Activated CD8-positive, alpha-beta T cell treated with anti-CD3 and anti-CD28 coated beads for 36 hours (primary cell): ENCODE results near the gene SPRY2. TPM values are rescaled to one million over a fixed set of nuclear protein-coding genes. Genes with fewer than 3 reads are reported as not detected.

Source experiments
- ATAC-seq: fragments of 200-7000 bp; cut with Tn5 transposase; one replicate; pipeline ENCODE4 v1.10.0; 2021; ENCODE audit warnings: mild to moderate bottlenecking, moderate library complexity
- CTCF ChIA-PET: fragments of 350-600 bp; sonication (Branson Sonifier 250); formaldehyde crosslinking; loops from one replicate; lab custom pipeline; 2021; ENCODE audit warnings: antibody characterized with exemption; lab: Charles Lee
- POLR2A ChIA-PET: fragments of 350-600 bp; sonication (Branson Sonifier 250); formaldehyde crosslinking; loops from one replicate; lab custom pipeline; 2021; ENCODE audit warnings: antibody characterized with exemption; lab: Charles Lee
- DNase-seq: peaks from one replicate; pipeline ENCODE4 v3.0.0-alpha.2; 2020
- H3K27ac Mint-ChIP-seq: one replicate; pipeline ENCODE4 v1.8.0; 2021; ENCODE audit warnings: mild to moderate bottlenecking, mixed read lengths
- H3K27me3 Mint-ChIP-seq: one replicate; pipeline ENCODE4 v1.8.0; 2021; ENCODE audit warnings: mixed read lengths
- H3K36me3 Mint-ChIP-seq: one replicate; pipeline ENCODE4 v1.8.0; 2021; ENCODE audit warnings: low read depth, mixed read lengths
- H3K4me1 Mint-ChIP-seq: one replicate; pipeline ENCODE4 v1.8.0; 2021; ENCODE audit warnings: low read depth, mixed read lengths
- H3K4me3 Mint-ChIP-seq: one replicate; pipeline ENCODE4 v1.8.0; 2021; ENCODE audit warnings: mild to moderate bottlenecking, moderate library complexity, mixed read lengths
- H3K9me3 Mint-ChIP-seq: one replicate; pipeline ENCODE4 v1.8.0; 2021; ENCODE audit warnings: mixed read lengths
- CTCF ChIP-seq: fragments of 200-600 bp; IDR thresholded peaks from one replicate; pipeline ENCODE4 v1.8.0; 2022; ENCODE audit warnings: antibody characterized with exemption, mild to moderate bottlenecking
- intact Hi-C: fragments of 100-400 bp; cut with micrococcal nuclease; formaldehyde crosslinking; loops from one replicate; pipeline ENCODE4 v1.10.0; 2022
- total RNA-seq, 2 experiments: library from RNA; stranded (reverse); gene quantifications; one replicate each; pipeline ENCODE4 v1.2.3, GENCODE V29; 2021

The SPRY2 gene
- total RNA-seq, 2 experiments from 2014 or later, result 0.90 to 1.3 TPM

GRCh38 chr13:80374901-80375300, 34.0 kb upstream of the SPRY2 start:
- no peak overlapping the region for H3K27ac Mint-ChIP-seq
- intact Hi-C loops, result no loop called here
- ChIA-PET POLR2A (no interaction called here), CTCF (interaction anchor here (0.6 kb wide), 1 partner anchor 668 kb away, joined by 3 read pairs; no protein-coding TSS in a partner anchor)
- H3K4me3 Mint-ChIP-seq, result no peak overlapping the region
- H3K4me1 Mint-ChIP-seq, result no peaks in the 10 kb centered on the region
- no peak for DNase-seq
- no peak for ATAC-seq
- no peak for TF ChIP-seq CTCF
- H3K9me3 Mint-ChIP-seq, result no peaks in the 10 kb centered on the region
- no peaks in the 10 kb centered on the region for H3K36me3 Mint-ChIP-seq
- no peaks in the 10 kb centered on the region for H3K27me3 Mint-ChIP-seq

GRCh38 chr13:80374444-80374843, 33.5 kb upstream of the SPRY2 start:
- no peaks in the 10 kb centered on the region for H3K9me3 Mint-ChIP-seq
- ChIA-PET CTCF (interaction anchor here (0.6 kb wide), 1 partner anchor 668 kb away, joined by 3 read pairs; no protein-coding TSS in a partner anchor), POLR2A (no interaction called here)

GRCh38 chr13:80371840-80372509, 31.0 kb upstream of the SPRY2 start:
- TF ChIP-seq CTCF, result no peak
- ATAC-seq, result no peak
- no peaks in the 10 kb centered on the region for H3K4me1 Mint-ChIP-seq
- no peak overlapping the region for H3K27ac Mint-ChIP-seq
- H3K27me3 Mint-ChIP-seq, result no peaks in the 10 kb centered on the region
- intact Hi-C loops, result no loop called here
- H3K9me3 Mint-ChIP-seq, result no peaks in the 10 kb centered on the region
- H3K4me3 Mint-ChIP-seq, result no peak overlapping the region
- DNase-seq, result no peak
- CTCF ChIA-PET, result interaction anchor here (1.3 kb wide), 1 partner anchor 14 kb away, joined by 3 read pairs; no protein-coding TSS in a partner anchor
- H3K36me3 Mint-ChIP-seq, result no peaks in the 10 kb centered on the region
- POLR2A ChIA-PET, result no interaction called here

More at GRCh38 chr13:80374444-80374843, 33.5 kb upstream of the SPRY2 start:
- Mint-ChIP-seq H3K27me3 (no peaks in the 10 kb centered on the region), H3K4me1 (no peaks in the 10 kb centered on the region), H3K27ac (no peak overlapping the region), H3K36me3 (no peaks in the 10 kb centered on the region), H3K4me3 (no peak overlapping the region)
- DNase-seq (no peak), ATAC-seq (no peak)
- intact Hi-C loops, result no loop called here
- TF ChIP-seq CTCF, result no peak

- Mint-ChIP-seq H3K27me3 (peaks cover 3% of the 10 kb centered on the region), H3K4me1 (no peaks in the 10 kb centered on the region), H3K27ac (no peak overlapping the region), H3K4me3 (no peak overlapping the region), H3K36me3 (no peaks in the 10 kb centered on the region), H3K9me3 (no peaks in the 10 kb centered on the region)
- no peak for TF ChIP-seq CTCF
- ChIA-PET POLR2A (no interaction called here), CTCF (no interaction called here)
- ATAC-seq, result no peak
- intact Hi-C loops, result no loop called here
- no peak for DNase-seq
These were observed 26.5 kb upstream of the SPRY2 start for GRCh38 chr13:80367473-80367872.

GRCh38 chr13:80363890-80364503, 23.1 kb upstream of the SPRY2 start:
- DNase-seq, result no peak
- ChIA-PET CTCF (interaction anchor here (1.0 to 2.3 kb wide), 4 partner anchors 15 to 685 kb away, joined by 3 to 6 read pairs (median 4); no protein-coding TSS in a partner anchor), POLR2A (no interaction called here)
- no peaks in the 10 kb centered on the region for H3K9me3 Mint-ChIP-seq
- H3K27me3 Mint-ChIP-seq, result peaks cover 5% of the 10 kb centered on the region
- ATAC-seq, result no peak
- H3K27ac Mint-ChIP-seq, result no peak overlapping the region
- H3K4me3 Mint-ChIP-seq, result no peak overlapping the region
- H3K36me3 Mint-ChIP-seq, result no peaks in the 10 kb centered on the region
- H3K4me1 Mint-ChIP-seq, result peaks cover 2% of the 10 kb centered on the region
- TF ChIP-seq CTCF, result peak; percentile 63
- intact Hi-C loops, result no loop called here
